CD4-positive, alpha-beta T cell treated with Interferon gamma for 1 hour (primary cell): ENCODE results near the gene ARMC7.

ENCODE experiments used
- DNase-seq: peaks from one replicate; pipeline ENCODE4 v3.0.0-alpha.2; 2020

Gene ARMC7

DNA sequence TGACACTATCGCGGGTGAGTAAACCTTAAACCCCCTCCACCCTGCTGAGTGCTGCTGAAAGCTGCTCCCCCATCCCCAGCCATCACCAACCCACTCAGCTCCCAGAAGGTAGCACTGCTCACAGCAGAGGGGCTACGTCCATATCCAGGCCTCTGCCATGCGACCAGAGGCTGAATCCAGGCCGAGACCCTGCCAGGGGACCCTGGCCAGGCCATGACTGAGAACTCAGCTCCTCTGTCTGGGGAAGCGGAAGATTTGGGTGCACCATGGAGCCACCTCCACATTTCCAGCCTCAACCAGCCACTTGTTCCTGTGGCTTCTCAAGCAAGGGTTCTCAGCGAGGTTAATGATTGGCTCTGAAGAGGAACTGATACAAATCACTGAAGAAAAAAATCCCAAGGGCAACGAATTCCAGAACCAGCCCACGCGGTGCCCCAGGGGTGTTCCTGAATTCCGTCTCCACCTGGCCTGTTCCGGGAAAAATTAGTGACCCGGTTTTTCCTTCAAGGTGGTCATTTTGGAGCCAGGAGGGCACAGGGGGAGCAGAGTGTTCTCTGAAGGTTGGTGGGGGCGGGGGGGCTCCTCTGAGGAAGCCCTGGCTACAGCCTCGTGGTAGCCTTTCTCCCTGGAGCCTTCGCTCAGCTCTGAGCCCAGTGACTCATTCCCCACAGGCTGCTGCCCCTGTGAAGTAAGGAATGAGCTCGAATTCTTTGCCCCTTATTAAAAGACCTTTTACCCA lies 31.3 kb upstream of the ARMC7 start:
- DNase-seq: no peak

DNA sequence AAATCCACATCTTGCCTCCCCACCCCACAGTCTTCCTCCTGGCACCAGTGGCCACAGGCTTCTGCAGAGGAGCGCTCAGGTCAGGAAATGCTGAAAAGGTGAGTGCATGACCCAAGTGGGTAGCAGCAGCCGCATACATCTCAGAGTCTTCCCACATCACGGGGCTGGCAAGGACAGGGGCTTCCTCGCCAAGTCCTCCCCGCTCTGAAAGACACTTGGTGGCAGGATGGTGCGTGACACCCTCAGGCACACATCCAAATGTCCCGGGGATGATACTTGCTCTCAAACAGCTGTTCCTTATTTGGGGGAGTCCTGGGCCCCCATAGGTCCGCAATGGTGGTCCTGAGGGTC lies 30.8 kb upstream of the ARMC7 start:
- DNase-seq: no peak

DNA sequence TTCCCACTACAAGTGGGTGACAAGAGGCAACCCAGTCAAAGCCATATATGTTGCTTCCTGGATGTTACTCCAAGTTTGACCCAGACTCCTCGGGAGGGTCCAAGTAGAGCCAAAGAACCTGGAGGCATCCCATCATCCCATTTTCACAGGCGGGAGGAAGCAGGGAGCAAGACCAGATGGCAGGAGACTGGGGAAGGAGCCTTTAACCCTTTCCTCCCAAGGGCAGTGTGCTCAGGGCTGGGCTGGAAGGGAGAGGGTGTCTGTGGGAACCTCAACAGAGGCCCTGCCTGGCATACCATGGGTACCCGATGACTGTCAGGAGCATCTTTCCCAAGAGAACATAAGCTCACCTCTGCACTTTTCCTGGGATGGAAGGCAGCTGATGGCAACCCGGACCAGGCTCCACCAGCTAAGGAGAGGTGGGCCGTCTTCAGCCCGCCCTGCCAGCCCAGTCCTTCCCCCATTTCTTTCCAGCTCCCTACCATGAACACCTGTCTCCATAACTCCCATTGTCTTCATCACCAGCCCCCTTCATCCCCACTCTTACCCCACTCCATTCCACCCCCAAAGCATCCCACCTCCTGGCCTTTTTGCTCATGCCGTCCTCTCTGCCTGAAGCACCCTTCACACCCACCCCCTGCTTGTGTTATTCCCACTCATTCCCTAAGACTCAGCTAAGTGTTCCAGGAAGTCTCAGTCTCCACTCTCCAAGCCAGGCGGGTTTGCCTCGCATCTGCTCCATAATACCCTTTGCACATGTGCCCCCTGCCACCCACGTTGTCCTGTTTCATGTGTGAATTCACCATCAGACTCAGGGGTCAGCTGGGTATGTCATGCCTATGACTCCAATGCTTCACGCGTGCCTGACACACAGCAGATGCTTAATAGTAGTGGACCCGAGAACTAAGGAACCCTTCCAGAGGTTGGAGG lies 27.9 kb upstream of the ARMC7 start:
- DNase-seq: no peak

DNA sequence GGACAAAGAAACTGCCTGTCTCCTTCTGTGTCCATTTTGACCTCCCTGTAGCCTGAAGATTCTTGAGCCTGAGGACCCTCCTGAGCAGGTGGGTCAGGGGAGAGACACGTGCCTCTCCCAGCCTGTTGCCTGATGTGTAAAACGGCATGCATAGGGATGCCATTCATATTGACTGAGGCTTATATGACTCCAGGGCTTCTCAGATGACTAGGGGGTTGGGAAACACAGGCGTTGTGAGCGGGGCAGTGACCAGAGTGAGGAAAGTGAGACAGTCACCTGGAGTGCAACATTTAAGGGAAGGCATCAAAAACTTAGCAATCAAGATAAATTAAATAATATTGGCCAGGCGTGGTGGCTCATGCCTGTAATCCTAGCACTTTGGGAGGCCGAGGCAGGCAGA lies 27.1 kb upstream of the ARMC7 start:
- DNase-seq: no peak

DNA sequence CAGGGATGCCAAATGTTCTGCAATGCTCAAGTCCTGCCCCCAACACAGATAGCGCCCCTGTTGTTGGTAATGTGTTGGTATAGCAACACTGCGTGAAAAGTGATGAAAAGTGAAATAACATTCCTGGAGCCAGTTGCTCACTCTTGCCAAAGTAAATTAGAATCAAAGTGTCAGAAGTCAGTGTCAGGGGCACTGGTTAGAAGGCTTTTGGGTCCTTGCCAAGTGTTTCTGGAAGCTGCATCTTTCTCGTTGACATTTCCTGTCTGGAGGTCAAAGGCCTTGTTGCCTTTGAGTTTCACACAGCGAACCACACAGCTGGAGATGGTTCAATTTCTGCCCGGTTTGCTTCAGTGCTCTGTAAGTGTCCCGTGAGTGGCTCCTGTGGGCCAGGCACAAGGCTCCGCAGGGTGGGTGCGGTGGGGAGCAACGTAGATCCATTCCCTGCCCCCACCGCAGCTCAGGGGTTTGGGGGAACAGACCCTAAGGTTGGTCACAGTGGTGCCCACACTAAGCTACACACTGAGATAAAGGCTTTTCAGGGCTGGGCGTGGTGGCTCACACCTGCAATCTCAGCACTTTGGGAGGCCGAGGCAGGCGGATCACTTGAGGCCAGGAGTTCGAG lies 25.6 kb upstream of the ARMC7 start:
- DNase-seq: no peak

GRCh38 chr17:75086496-75087181 lies 23.1 kb upstream of the ARMC7 start:
- DNase-seq: no peak

DNA sequence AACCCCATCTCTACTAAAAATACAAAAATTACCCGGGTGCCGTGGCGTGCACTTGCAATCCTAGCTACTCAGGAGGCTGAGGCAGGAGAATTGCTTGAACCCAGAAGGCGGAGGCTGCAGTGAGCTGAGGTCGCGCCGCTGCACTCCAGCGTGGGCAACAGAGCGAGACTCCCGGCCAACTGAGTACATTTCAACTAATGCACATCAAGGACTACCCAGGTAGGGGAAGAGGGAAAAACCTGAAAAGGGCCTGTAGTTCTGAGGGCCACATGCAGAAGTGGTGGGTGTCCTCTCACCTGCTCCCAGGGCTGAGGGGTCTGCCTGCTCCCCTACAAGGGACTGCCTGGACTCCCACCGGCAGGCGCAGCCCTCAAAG lies 22.6 kb upstream of the ARMC7 start:
- no peak for DNase-seq

- peak; percentile 69 for DNase-seq
Measured at GRCh38 chr17:75087558-75088453, 22.0 kb upstream of the ARMC7 start, which contains the start of gene SLC16A5. SLC16A5 (plus strand) TSS chr17:75087954; CDS start chr17:75093637, 5,683 bp downstream.

- no peak for DNase-seq
Measured at GRCh38 chr17:75088465-75089417, 21.0 kb upstream of the ARMC7 start.

GRCh38 chr17:75090871-75091854 lies 18.6 kb upstream of the ARMC7 start:
- no peak for DNase-seq

GRCh38 chr17:75091855-75092327 lies 17.9 kb upstream of the ARMC7 start:
- no peak for DNase-seq

GRCh38 chr17:75093548-75094158 lies 16.1 kb upstream of the ARMC7 start:
- DNase-seq: no peak

- DNase-seq: no peak
Measured at GRCh38 chr17:75094871-75095399, 14.8 kb upstream of the ARMC7 start.

- DNase-seq: peak; percentile 59
Measured at GRCh38 chr17:75096082-75096625, 13.6 kb upstream of the ARMC7 start.

GRCh38 chr17:75097865-75098264 lies 11.9 kb upstream of the ARMC7 start:
- no peak for DNase-seq

DNA sequence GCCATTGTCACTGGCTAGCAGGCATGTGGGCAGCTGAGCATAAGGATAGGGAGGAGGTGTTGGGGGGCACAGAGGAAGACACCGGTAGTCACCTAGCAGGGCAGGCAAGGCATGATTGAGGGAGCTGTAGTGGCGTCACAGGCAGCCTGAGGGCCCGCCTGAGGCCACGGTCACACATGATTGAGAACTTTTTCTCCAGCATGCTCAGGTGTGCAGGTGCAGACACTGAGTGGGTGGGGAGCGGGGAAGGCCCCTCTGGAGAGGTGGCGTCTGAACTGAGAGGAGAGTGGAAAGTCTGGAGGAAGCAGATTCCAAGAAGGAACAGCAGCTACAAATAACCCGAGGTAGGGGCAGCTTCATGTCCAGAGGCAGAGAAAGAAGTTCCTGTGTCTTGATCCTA lies 10.9 kb upstream of the ARMC7 start:
- DNase-seq: no peak

DNA sequence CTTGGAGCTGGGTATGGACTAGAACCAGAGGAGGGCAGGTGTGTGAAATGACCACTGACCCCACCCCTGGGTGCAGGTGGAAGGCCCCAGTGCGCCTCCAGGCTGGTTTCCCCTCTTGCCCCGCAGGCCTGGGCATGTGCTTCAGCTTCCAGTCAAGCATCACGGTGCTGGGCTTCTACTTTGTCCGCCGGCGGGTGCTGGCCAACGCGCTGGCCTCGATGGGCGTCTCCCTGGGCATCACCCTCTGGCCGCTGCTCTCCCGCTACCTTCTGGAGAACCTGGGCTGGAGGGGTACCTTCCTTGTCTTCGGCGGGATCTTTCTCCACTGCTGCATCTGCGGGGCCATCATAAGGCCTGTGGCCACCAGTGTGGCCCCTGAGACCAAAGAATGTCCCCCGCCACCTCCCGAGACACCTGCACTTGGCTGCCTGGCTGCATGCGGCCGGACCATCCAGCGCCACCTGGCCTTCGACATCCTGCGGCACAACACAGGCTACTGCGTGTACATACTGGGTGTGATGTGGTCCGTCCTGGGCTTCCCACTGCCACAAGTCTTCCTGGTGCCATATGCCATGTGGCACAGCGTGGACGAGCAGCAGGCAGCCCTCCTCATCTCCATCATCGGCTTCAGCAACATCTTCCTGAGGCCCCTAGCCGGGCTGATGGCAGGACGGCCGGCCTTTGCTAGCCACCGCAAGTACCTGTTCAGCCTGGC lies 9.7 kb upstream of the ARMC7 start:
- DNase-seq: no peak

GRCh38 chr17:75102385-75102821 lies 7.4 kb upstream of the ARMC7 start:
- DNase-seq: peak; percentile 35
